Right lobe of liver (tissue), 4 donors: Measurements from ENCODE around the gene SEC14L5.

ENCODE experiments used
- CTCF ChIP-seq, 4 donors: fragments of 200-600 bp in 3 of 4; fragments of 450-650 bp in 1 of 4; IDR thresholded peaks; one replicate each; pipeline versions ENCODE4 v1.5.1 to v1.8.0; 2016 to 2022; ENCODE audit warnings: antibody characterized with exemption in 4 of 4, mild to moderate bottlenecking in 2 of 4
- POLR2A ChIP-seq: fragments of 450-650 bp; IDR thresholded peaks from one replicate; pipeline ENCODE4 v1.6.1; 2017; ENCODE audit warnings: antibody characterized with exemption, mild to moderate bottlenecking
- donor health status: DM: no; HTN: no; CAD: no.
- donor health status: DM: no; HTN: no; CAD: no.
- donor health status: DM: no; HTN: yes; CAD: no.

GRCh38 chr16:4954714-4955113 lies 3.4 kb upstream of the SEC14L5 start:
- TF ChIP-seq CTCF (IDR thresholded peaks at IDR 0.05) (no peak), POLR2A (no peak)
